IMR-90 (cell line): ENCODE measurements around the gene TPO.

ENCODE experiments used
- POLR2A ChIP-seq: IDR thresholded peaks from 2 replicates; pipeline ENCODE4 v1.6.1; 2012; ENCODE audit warnings: mild to moderate bottlenecking, low read depth, low read length
- RAD21 ChIP-seq: IDR thresholded peaks from 2 replicates; pipeline ENCODE4 v1.6.1; 2012; ENCODE audit warnings: low read length, improper control_type of control experiment
- RFX5 ChIP-seq: IDR thresholded peaks from 2 replicates; pipeline ENCODE4 v1.8.0; 2012; ENCODE audit warnings: low read depth, mild to moderate bottlenecking, low read length, moderate library complexity
- TF ChIP-seq, protein P1 (sequence below): conservative IDR thresholded peaks from 2 replicates; pipeline ENCODE4 v1.5.1; 2012; ENCODE audit warnings: mild to moderate bottlenecking, low read depth, low read length, improper control_type of control experiment
- TF ChIP-seq, protein P2 (sequence below): fragments of 150-350 bp; IDR thresholded peaks from 2 replicates; pipeline ENCODE4 v1.6.1; 2017; ENCODE audit warnings: mild to moderate bottlenecking, antibody characterized with exemption, low read length, low read depth

DNA sequence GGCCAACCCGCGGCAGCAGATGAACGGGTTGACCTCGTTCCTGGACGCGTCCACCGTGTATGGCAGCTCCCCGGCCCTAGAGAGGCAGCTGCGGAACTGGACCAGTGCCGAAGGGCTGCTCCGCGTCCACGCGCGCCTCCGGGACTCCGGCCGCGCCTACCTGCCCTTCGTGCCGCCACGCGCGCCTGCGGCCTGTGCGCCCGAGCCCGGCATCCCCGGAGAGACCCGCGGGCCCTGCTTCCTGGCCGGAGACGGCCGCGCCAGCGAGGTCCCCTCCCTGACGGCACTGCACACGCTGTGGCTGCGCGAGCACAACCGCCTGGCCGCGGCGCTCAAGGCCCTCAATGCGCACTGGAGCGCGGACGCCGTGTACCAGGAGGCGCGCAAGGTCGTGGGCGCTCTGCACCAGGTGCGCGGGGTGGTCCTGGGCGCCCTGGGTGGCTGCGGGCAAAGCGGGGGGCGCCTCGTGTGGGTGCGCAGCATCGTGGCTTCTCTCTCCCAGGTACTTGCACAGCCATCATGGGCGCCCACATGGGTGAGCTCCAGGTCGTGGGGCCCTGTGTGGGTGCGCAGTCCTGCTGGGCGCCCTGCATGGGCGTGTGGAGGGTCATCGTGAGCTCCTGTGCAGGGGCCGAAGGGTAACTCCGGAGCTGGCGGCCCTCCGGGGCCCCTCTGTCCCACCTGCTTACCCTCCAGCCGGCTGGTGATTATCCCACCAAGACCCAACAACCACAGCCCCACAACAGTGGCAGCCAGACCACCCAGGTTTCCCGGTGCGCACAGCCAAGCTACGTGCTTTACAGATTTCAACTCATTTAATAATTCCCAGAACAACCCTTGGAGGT, 64.2 kb downstream of the TPO start:
- TF ChIP-seq, protein P1, sequence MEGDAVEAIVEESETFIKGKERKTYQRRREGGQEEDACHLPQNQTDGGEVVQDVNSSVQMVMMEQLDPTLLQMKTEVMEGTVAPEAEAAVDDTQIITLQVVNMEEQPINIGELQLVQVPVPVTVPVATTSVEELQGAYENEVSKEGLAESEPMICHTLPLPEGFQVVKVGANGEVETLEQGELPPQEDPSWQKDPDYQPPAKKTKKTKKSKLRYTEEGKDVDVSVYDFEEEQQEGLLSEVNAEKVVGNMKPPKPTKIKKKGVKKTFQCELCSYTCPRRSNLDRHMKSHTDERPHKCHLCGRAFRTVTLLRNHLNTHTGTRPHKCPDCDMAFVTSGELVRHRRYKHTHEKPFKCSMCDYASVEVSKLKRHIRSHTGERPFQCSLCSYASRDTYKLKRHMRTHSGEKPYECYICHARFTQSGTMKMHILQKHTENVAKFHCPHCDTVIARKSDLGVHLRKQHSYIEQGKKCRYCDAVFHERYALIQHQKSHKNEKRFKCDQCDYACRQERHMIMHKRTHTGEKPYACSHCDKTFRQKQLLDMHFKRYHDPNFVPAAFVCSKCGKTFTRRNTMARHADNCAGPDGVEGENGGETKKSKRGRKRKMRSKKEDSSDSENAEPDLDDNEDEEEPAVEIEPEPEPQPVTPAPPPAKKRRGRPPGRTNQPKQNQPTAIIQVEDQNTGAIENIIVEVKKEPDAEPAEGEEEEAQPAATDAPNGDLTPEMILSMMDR: no peak
- TF ChIP-seq RAD21 (no peak), RFX5 (no peak), POLR2A (no peak)
- TF ChIP-seq, protein P2, sequence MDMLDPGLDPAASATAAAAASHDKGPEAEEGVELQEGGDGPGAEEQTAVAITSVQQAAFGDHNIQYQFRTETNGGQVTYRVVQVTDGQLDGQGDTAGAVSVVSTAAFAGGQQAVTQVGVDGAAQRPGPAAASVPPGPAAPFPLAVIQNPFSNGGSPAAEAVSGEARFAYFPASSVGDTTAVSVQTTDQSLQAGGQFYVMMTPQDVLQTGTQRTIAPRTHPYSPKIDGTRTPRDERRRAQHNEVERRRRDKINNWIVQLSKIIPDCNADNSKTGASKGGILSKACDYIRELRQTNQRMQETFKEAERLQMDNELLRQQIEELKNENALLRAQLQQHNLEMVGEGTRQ: no peak
